ENCODE measurements around the gene MYADML2. TPM values are rescaled to one million over a fixed set of nuclear protein-coding genes. Genes with fewer than 3 reads are reported as not detected.

The MYADML2 gene
- total and polyA plus RNA-seq, 12 donors: 0.26 to 8.6 (median 4.9) TPM

DNA sequence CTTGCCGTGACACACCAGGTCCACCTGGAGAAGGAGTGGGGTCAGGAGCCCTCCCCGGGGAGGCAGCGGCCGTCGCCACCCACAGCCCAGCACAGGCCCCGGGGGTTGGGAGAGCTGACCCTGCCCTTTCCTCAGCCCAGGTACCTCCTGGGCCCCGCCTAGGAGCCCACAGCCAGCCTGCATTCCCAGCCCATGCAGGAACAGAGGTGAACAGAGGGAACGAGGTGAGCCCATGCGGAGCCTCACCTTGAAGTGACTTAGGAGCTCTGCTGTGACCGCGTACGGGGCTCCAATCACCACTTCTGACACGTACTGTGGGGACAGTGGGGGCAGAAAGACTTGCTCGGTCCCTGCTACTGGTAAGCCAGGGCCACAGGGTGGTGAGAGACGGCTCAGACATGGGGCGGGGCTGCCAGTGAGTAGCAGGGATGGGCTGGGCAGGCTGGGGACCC is 41.6 kb downstream of the MYADML2 start:
- H3K4me3 ChIP-seq: no peak overlapping the region
- H3K9me3 ChIP-seq: no peaks in the 10 kb centered on the region
- H3K36me3 ChIP-seq: peaks cover 0 to 49% (median 3%) of the 10 kb centered on the region in 9 donors
- H3K27me3 ChIP-seq: peaks cover 0 to 26% (median 0%) of the 10 kb centered on the region in 7 donors
- 96% methylated on average over 16 of the region's 16 CpGs for WGBS, 2 donors
- H3K27ac ChIP-seq: no peak overlapping the region
- DNase-seq: no peak
- TF ChIP-seq, protein P1, sequence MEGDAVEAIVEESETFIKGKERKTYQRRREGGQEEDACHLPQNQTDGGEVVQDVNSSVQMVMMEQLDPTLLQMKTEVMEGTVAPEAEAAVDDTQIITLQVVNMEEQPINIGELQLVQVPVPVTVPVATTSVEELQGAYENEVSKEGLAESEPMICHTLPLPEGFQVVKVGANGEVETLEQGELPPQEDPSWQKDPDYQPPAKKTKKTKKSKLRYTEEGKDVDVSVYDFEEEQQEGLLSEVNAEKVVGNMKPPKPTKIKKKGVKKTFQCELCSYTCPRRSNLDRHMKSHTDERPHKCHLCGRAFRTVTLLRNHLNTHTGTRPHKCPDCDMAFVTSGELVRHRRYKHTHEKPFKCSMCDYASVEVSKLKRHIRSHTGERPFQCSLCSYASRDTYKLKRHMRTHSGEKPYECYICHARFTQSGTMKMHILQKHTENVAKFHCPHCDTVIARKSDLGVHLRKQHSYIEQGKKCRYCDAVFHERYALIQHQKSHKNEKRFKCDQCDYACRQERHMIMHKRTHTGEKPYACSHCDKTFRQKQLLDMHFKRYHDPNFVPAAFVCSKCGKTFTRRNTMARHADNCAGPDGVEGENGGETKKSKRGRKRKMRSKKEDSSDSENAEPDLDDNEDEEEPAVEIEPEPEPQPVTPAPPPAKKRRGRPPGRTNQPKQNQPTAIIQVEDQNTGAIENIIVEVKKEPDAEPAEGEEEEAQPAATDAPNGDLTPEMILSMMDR (IDR thresholded peaks at IDR 0.05): no peak
- intact Hi-C loops (cut with DNase I): loop anchor here in 1 of 10 donors (5.0 kb wide), 1 partner anchor 762 kb away; no protein-coding TSS in a partner anchor
- peaks cover 10 to 24% (median 20%) of the 10 kb centered on the region in 9 donors for H3K4me1 ChIP-seq
- no peak for ATAC-seq

DNA sequence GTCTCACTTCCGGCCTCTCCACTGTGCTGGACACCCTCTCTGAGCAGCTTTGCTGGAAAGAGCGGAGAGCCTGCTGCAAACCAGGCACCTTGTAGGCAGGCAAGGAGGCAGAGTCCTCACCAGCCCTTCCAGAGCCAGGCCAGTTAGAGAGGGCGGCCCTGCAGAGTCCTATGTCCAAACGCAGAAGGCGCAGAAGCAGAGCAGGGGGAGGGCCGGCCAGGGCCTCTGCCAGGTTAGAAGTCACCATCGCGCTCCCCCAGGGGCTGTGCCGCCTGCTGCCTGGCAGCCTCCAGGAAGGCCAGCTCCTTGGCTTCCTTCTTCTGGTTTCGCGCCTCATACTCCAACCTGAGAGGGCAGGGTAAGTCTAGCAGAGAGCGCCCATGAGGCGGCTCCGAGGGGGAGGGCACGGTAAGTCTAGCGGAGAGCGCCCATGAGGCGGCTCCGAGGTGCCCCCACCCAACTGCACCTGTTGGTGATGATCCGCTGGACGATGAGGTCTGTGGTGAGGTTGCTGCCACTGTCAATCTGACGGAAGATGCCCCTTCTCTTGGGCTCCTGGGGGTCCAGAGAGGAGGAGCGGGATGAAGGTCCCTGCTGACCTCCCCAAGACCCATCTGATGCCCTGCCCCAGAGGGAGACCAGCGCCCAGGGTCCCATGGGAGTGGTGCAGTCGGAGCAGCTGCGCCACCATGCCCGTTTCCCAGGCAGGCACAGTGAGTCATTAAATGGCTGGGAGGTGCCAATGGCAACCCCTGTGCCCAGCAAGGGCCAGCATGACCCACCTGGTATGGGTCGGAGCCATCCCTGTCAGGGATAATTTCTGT is 42.2 kb downstream of the MYADML2 start:
- TF ChIP-seq, protein P1 (IDR thresholded peaks at IDR 0.05): no peak
- peaks cover 0 to 26% (median 0%) of the 10 kb centered on the region in 7 donors for H3K27me3 ChIP-seq
- peaks cover 0 to 56% (median 3%) of the 10 kb centered on the region in 9 donors for H3K36me3 ChIP-seq
- no peak overlapping the region for H3K4me3 ChIP-seq
- ATAC-seq (no peak), DNase-seq (peak in 1 of 2 donors; percentile 3)
- H3K27ac ChIP-seq: no peak overlapping the region
- WGBS, 2 donors: 89 to 92% methylated on average over 28 of the region's 28 CpGs
- intact Hi-C loops (cut with DNase I): loop anchor here in 1 of 10 donors (5.0 kb wide), 1 partner anchor 762 kb away; no protein-coding TSS in a partner anchor
- no peaks in the 10 kb centered on the region for H3K9me3 ChIP-seq
- peaks cover 4 to 18% (median 13%) of the 10 kb centered on the region in 9 donors for H3K4me1 ChIP-seq

DNA sequence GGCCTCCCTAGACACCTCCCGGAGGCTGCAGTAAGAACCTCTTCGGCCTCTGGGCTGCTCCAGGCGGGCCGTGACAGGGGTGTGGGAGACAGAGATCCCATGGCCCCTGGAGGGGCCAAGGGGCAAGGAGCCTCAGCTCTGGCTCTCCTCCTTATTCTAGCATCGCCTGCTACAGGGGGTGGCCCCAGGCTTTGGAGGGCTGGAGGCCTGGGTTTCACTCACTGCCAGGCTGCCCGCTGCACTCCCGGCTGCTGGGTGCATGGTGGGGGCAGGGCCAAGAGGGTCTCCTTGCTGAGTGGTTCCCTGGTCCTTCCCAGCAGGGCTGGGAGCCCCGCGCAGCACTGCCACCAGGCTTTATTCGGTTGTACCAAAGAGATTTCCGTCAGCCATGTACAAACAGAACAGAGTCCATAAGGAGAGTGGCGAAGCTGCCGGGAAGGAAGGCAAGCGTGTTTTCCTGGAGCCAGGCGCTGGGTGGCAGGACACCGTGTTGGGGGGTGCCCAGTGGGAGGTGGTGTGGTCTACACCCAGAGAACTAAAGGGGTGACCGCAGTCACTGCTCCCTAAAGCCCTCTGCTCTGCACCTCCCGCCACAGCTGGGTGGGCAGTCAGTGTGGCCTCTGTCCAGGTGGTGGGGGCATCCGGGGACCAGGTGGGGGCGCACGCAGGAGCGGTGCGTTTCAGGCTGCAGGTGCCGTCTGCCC is 43.0 kb downstream of the MYADML2 start:
- Histone ChIP-seq H3K27me3 (peaks cover 0 to 26% (median 0%) of the 10 kb centered on the region in 7 donors), H3K36me3 (peaks cover 0 to 61% (median 3%) of the 10 kb centered on the region in 9 donors), H3K4me1 (peaks cover 3 to 16% (median 13%) of the 10 kb centered on the region in 9 donors), H3K4me3 (no peak overlapping the region), H3K9me3 (no peaks in the 10 kb centered on the region), H3K27ac (no peak overlapping the region)
- 94 to 97% methylated on average over 24 of the region's 24 CpGs for WGBS, 2 donors
- TF ChIP-seq, protein P1 (IDR thresholded peaks at IDR 0.05): no peak
- peak in 1 of 2 donors; percentile 3 for DNase-seq
- no peak for ATAC-seq
- intact Hi-C loops (cut with DNase I): no loop called here

DNA sequence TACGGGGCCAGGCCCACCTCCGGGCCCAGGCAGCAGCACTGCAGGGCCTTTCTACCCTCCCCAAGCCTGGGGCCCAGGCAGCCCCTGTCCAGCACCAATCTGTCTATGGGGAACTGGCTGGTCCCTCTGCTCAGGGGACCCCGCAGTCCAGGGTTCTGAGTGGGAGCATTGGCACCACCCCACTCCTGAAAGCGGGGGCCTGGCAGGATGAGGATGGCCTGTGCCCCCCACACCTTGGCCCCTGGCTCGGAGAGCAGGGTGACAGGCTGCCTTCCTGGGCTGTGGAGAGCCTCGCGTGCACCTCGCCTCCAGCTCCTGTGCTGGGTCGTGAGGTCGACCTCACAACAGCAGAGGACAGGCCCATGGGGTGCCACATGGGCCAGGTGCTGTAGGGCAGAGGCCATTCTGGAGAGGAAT is 43.6 kb downstream of the MYADML2 start:
- Histone ChIP-seq H3K4me3 (no peak overlapping the region), H3K27me3 (peaks cover 0 to 26% (median 0%) of the 10 kb centered on the region in 7 donors), H3K27ac (no peak overlapping the region), H3K9me3 (no peaks in the 10 kb centered on the region), H3K36me3 (peaks cover 0 to 62% (median 9%) of the 10 kb centered on the region in 9 donors), H3K4me1 (peaks cover 3 to 16% (median 13%) of the 10 kb centered on the region in 9 donors)
- TF ChIP-seq, protein P1 (IDR thresholded peaks at IDR 0.05): no peak
- WGBS, 2 donors: 93 to 94% methylated on average over 10 of the region's 10 CpGs
- intact Hi-C loops (cut with DNase I): no loop called here
- peak in 2 of 8 donors; percentile 1 to 10 for ATAC-seq
- no peak for DNase-seq

All from heart right ventricle (tissue), 16 donors.